ENCODE data around the gene GDF7.

The GDF7 gene

GRCh38 chr2:20646446-20646845 lies 20.5 kb upstream of the GDF7 start:
- no peak for DNase-seq

GRCh38 chr2:20647211-20647610 lies 19.7 kb upstream of the GDF7 start:
- no peak for DNase-seq

GRCh38 chr2:20647738-20648137 lies 19.2 kb upstream of the GDF7 start:
- DNase-seq: no peak

- DNase-seq: no peak
Measured at GRCh38 chr2:20648206-20648605, 18.7 kb upstream of the GDF7 start.

GRCh38 chr2:20648831-20649230 lies 18.1 kb upstream of the GDF7 start:
- DNase-seq: no peak

GRCh38 chr2:20649576-20649975 lies 17.4 kb upstream of the GDF7 start:
- peak; percentile 43 for DNase-seq

GRCh38 chr2:20649976-20650375 lies 17.0 kb upstream of the GDF7 start:
- no peak for DNase-seq

GRCh38 chr2:20650393-20650876 lies 16.5 kb upstream of the GDF7 start:
- DNase-seq: peak; percentile 26

GRCh38 chr2:20650877-20651730 lies 15.8 kb upstream of the GDF7 start, which contains the start of gene HS1BP3:
HS1BP3 (minus strand) TSS chr2:20651098; CDS start chr2:20651063, 35 bp downstream.
- peak; percentile 85 for DNase-seq

GRCh38 chr2:20651731-20652099 lies 15.2 kb upstream of the GDF7 start:
- DNase-seq: no peak

GRCh38 chr2:20652141-20652540 lies 14.8 kb upstream of the GDF7 start:
- DNase-seq: no peak

GRCh38 chr2:20652673-20653575 lies 14.0 kb upstream of the GDF7 start:
- no peak for DNase-seq

- peak; percentile 72 for DNase-seq
Measured at GRCh38 chr2:20653695-20654534, 13.0 kb upstream of the GDF7 start.

GRCh38 chr2:20654535-20654813 lies 12.5 kb upstream of the GDF7 start:
- DNase-seq: peak; percentile 16

GRCh38 chr2:20656561-20656960 lies 10.4 kb upstream of the GDF7 start:
- no peak for DNase-seq

- no peak for DNase-seq
Measured at GRCh38 chr2:20657522-20658235, 9.3 kb upstream of the GDF7 start.

GRCh38 chr2:20660506-20661420 lies 6.2 kb upstream of the GDF7 start:
- DNase-seq: peak; percentile 70

- DNase-seq: peak; percentile 67
Measured at GRCh38 chr2:20661421-20662307, 5.3 kb upstream of the GDF7 start.

- no peak for DNase-seq
Measured at GRCh38 chr2:20662308-20662937, 4.5 kb upstream of the GDF7 start.

Measured in inflammatory macrophage treated with lipopolysaccharide for 4 hours (primary cell).